GM10248 (cell line): Measurements from ENCODE around the gene NAA10.
A peak's percentile ranks its signal among the peaks of the same experiment; 100 is the strongest.

Experiments
- CTCF ChIA-PET: fragments of 300-600 bp; sonication (Branson Sonifier 250); formaldehyde crosslinking; extraction: SDS; loops from one replicate; lab custom pipeline; 2021; ENCODE audit warnings: antibody characterized with exemption; lab: Yijun Ruan, JAX
- POLR2A ChIA-PET: fragments of 350-650 bp; sonication (Branson Sonifier 250); formaldehyde crosslinking; extraction: SDS; loops from one replicate; lab custom pipeline; 2020; ENCODE audit warnings: antibody characterized with exemption; lab: Yijun Ruan, JAX
- DNase-seq: peaks from one replicate; pipeline ENCODE4 v3.0.0; 2012; ENCODE audit errors: extremely low spot score
- TF ChIP-seq, protein P1 (sequence below): IDR thresholded peaks from 2 replicates; pipeline ENCODE4 v1.5.1; 2012; ENCODE audit warnings: mild to moderate bottlenecking, low read depth; ENCODE audit errors: extremely low read depth, missing control alignments, control extremely low read depth

NAA10 gene

DNA sequence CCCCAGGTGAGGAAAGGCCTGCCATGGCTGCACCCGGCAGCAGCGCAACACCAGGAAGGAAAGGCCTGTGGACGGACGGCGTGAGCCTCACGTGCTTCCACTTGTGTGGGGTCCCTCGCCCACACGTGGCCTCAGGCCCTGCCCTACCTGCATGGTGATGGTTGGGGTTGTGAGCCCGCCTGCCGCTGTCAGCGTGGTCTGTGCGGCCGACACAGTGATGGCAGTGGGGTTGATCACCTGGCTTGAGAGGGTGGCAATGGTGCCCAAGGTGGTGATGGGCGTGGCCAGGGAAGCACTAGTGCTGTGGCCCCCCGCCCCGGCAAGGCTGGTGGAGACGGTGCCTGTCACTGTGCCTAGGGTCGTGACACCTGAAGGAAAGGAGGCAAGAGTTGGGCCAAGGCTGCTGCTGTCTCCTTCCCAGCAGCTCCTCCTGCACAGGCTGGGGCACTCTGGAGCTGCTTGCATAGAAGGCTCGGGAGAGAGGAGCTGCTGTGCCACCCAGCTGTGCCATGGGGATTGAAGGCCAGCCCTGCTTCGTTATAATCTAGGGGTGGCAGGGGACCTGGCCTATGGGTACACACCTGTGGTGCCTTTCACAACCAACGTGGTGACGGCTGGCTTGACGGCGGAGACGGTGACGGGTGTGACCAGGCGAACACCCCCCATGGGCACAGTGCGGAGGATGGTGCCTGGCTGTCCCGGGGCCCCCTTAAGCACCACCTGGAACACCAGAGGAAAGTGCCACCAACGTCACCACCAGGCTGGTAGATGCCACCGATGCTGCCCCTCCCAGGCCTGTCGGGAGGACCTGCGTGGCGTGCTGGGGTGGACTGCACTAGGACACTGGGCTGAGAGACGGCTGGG, 21.4 kb upstream of the NAA10 start:
- no peak for DNase-seq
- POLR2A ChIA-PET: no interaction called here
- TF ChIP-seq, protein P1, sequence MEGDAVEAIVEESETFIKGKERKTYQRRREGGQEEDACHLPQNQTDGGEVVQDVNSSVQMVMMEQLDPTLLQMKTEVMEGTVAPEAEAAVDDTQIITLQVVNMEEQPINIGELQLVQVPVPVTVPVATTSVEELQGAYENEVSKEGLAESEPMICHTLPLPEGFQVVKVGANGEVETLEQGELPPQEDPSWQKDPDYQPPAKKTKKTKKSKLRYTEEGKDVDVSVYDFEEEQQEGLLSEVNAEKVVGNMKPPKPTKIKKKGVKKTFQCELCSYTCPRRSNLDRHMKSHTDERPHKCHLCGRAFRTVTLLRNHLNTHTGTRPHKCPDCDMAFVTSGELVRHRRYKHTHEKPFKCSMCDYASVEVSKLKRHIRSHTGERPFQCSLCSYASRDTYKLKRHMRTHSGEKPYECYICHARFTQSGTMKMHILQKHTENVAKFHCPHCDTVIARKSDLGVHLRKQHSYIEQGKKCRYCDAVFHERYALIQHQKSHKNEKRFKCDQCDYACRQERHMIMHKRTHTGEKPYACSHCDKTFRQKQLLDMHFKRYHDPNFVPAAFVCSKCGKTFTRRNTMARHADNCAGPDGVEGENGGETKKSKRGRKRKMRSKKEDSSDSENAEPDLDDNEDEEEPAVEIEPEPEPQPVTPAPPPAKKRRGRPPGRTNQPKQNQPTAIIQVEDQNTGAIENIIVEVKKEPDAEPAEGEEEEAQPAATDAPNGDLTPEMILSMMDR: no peak
- CTCF ChIA-PET: no interaction called here

DNA sequence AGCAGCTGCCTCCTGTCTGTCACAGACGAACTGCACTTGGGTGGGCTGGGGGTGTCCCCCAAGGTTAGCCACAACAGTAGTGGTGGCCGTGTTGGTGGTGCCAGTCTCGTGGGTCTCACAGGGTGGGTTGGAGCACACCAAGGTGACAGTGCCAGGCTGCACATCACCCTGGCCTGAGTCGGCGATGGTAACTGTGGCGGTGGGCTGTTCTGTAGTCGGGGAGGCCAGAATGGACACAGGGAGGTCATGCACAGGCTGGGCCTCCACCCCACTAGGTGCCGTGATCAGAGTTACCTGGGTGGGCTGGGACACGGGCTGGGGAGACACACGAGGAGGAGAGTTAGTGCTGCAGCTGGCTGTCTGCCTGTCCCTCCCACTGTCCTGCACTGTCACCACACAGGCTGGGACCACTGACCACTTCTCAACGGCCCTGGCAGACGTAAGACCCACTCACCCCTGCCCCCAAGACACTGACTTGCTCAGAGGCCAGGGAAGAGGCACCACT, 20.4 kb upstream of the NAA10 start:
- POLR2A ChIA-PET: no interaction called here

DNA sequence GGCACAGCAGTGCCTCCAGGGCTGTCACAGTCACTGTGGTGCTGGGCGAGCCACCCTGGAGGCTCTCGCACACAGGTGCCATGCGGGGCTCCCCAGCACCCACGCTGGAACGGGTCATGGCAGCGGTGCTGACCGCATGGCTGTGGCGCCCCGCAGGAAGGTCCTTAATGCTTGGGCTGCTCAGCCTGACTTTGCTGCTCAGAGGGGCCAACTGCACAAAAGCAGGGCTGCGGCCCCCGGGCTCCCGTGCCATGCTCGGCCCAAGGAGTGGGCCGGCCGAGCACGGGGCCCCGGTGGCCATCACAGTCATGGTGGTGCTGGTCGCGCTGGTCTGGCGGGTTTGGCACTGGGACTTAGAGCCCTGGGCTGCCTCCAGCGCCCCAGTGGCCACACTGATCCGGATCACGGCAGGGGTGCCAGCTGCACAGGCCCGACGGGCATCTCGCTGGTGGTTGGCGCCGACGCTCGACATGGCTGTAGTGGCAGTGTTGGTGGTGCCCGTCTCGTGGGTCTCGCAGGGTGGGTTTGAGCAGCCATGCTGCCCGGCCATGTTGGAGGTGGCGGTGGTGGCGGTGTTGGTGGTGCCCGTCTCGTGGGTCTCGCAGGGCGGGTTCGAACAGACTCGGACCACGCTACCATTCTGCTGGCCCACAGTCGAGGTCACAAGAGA, 19.9 kb upstream of the NAA10 start:
- no peak for DNase-seq
- ChIA-PET CTCF (no interaction called here), POLR2A (no interaction called here)
- TF ChIP-seq, protein P1: no peak

More for the DNA sequence above, 20.4 kb upstream of the NAA10 start:
- CTCF ChIA-PET: no interaction called here
- no peak for DNase-seq
- TF ChIP-seq, protein P1: no peak

DNA sequence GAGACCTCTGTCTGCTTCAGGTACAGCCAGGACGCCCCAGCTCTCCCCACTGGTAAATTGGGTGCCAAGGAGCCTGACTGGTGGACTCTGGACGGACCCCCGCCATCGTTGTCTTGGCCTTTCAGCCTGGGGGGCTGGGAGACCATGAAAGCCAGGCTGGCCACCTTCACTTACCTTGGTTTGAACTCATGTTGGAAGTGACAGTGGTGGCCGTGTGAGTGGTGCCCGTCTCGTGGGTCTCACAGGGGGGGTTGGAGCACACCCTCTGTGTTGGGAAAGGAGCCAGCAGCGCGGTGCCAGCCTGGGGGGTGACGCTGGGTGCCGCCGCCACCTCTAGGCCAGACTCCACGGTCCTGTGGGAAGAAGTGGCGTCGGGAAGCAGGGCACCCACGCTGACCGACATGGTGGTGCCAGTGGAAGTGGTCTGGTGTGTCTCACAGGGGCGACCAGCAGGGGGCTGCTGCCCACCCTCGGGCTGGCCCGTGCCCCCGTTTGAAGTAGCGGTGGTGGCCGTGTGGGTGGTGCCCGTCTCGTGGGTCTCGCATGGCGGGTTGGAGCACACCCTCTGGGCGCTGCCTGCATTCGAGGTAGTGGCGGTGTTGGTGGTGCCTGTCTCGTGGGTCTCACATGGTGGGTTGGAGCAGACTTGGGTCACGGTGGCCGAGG, 19.2 kb upstream of the NAA10 start:
- ChIA-PET CTCF (interaction anchor here (0.6 to 10.9 kb wide), 4 partner anchors 11 to 191 kb away, joined by 3 to 187 read pairs (median 70); partner anchors contain the start of genes ARHGAP4 and HCFC1), POLR2A (no interaction called here)
- DNase-seq: no peak
- TF ChIP-seq, protein P1: no peak

DNA sequence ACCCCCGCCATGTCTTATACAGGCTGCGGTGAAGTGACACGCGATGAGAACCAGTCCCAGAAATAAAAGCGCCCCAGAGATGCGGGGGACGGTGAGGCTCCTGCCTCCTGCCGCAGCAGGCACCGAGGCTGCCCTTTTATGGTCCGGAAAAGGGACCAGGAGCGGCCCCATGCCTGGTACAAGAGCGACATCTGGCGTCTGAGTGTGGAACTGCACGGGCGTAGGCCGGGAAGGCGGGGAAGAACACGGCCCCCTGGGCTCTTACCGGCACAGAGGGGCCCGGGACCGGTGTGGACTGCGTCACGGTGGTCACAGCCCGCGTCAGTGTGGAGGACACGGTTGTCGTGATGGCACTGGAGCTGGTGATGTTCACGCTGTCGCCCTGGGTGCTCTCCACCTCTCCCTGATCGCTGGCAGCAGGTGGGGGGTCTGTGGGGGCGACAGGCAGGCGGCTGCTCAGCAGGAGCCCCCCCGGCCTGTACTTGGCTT, 18.5 kb upstream of the NAA10 start:
- peak; percentile 86 for DNase-seq
- ChIA-PET CTCF (interaction anchor here (0.6 to 10.9 kb wide), 5 partner anchors 11 to 269 kb away, joined by 3 to 187 read pairs (median 4); partner anchors contain the start of genes ARHGAP4 and HCFC1), POLR2A (no interaction called here)
- TF ChIP-seq, protein P1: peak; percentile 72

DNA sequence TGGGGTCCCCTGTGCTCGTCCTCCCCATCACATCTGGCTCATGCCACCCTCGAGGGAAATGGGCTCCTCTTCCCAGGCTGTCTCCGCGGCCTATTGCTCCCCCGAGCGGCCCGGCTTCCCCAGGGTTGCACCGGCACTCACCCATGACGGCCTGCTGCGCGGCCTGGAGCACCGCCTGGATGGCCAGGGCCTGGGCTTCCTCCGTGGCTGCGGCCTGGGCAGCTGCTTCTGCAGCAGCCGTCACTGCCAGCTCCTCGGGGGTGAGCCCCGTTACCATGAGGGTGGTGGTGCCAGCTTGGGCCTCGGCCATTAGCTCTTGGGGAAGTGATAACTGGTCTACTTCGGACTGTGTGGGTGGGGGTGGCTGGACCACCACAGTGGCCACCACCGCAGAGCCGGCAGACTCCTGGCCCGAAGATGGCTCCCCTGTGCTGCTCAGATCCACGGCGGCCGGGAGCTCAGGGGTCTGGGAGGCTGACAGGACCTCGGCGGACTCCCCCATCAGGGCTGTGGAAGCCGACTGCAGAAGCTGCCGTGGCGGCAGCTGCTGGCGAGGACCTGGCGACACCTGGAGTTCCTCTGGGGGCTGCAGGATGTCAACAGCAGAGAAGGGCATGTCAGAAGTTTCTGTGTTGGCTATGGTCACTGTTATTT, 17.7 kb upstream of the NAA10 start:
- TF ChIP-seq, protein P1: no peak
- POLR2A ChIA-PET: no interaction called here
- CTCF ChIA-PET: interaction anchor here (1.0 to 10.9 kb wide), 5 partner anchors 12 to 268 kb away, joined by 3 to 187 read pairs (median 6); partner anchors contain the start of genes ARHGAP4 and HCFC1
- no peak for DNase-seq
